ENCODE measurements around the gene SMTNL2. TPM values are rescaled to one million over a fixed set of nuclear protein-coding genes. Genes with fewer than 3 reads are reported as not detected.

The SMTNL2 gene
- total RNA-seq, 1 experiment from 2014 or later = 2.7 TPM

DNA sequence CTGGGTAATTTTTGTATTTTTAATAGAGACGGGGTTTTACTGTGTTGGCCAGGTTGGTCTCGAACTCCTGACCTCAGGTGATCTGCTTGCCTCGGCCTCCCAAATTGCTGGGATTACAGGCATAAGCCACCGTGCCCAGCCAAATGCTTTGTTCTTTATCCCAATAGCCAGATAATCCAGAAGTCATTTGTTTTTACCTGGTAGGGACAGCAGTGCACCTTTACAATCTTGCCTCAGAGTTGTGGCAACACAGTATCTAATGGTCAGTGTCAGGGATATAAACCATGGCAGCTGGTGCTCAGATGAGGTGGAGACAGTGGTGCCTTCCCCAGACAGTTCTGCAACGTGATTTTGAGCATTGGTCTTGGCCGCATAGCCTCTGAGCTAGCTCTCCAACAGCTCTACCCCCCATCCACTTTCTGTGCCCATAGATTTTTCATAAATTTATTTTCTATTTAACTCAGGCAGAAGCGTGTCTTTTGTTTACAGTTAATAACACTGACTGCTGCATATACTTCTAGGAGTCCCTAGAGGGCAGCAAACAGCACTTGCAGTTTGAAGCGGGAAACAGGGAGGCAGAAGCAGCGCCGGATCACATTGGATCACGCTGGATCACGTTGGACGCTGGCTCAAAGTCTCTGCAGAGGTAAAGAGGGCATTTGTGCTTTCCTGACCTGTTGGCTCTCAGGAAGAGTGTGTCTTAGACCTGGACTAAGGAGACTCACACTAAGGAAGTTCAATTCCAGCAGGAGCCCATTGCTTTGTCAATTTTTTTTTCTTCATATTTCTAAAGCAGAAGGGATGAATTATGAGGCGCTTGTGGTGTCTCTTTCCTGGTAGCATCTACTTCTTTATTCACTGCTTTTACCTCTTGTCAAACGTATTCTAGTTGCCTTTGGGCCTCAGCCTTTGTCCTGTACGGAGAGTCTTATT, 18.9 kb upstream of the SMTNL2 start (continued):
- TF ChIP-seq ZBTB21 (CRISPR knock-in tag; IDR thresholded peaks at IDR 0.05; ENCODE audit: borderline replicate concordance) = no peak
- TF ChIP-seq, protein P1, sequence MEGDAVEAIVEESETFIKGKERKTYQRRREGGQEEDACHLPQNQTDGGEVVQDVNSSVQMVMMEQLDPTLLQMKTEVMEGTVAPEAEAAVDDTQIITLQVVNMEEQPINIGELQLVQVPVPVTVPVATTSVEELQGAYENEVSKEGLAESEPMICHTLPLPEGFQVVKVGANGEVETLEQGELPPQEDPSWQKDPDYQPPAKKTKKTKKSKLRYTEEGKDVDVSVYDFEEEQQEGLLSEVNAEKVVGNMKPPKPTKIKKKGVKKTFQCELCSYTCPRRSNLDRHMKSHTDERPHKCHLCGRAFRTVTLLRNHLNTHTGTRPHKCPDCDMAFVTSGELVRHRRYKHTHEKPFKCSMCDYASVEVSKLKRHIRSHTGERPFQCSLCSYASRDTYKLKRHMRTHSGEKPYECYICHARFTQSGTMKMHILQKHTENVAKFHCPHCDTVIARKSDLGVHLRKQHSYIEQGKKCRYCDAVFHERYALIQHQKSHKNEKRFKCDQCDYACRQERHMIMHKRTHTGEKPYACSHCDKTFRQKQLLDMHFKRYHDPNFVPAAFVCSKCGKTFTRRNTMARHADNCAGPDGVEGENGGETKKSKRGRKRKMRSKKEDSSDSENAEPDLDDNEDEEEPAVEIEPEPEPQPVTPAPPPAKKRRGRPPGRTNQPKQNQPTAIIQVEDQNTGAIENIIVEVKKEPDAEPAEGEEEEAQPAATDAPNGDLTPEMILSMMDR (IDR thresholded peaks at IDR 0.05) = peak; percentile 55
- no peak for TF ChIP-seq ESRRA (CRISPR knock-in tag; IDR thresholded peaks at IDR 0.05; ENCODE audit: borderline replicate concordance)
- TF ChIP-seq ZNF396 (CRISPR knock-in tag; IDR thresholded peaks at IDR 0.05; ENCODE audit: borderline replicate concordance) = no peak
- TF ChIP-seq, protein P2, sequence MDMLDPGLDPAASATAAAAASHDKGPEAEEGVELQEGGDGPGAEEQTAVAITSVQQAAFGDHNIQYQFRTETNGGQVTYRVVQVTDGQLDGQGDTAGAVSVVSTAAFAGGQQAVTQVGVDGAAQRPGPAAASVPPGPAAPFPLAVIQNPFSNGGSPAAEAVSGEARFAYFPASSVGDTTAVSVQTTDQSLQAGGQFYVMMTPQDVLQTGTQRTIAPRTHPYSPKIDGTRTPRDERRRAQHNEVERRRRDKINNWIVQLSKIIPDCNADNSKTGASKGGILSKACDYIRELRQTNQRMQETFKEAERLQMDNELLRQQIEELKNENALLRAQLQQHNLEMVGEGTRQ (CRISPR knock-in tag; IDR thresholded peaks at IDR 0.05) = peak; percentile 28; the same call in 1 of the 2 replicates
- TF ChIP-seq GRHL2 (CRISPR knock-in tag; IDR thresholded peaks at IDR 0.05; ENCODE audit: insufficient replicate concordance, severe bottlenecking) = no peak
- no peak for TF ChIP-seq ZNF138 (CRISPR knock-in tag; conservative IDR thresholded peaks at IDR 0.05)
- TF ChIP-seq SMAD4 (CRISPR knock-in tag; IDR thresholded peaks at IDR 0.05) = no peak
- TF ChIP-seq IRF2 (CRISPR knock-in tag; IDR thresholded peaks at IDR 0.05; ENCODE audit: borderline replicate concordance, low read depth) = no peak
- TF ChIP-seq, protein P3, sequence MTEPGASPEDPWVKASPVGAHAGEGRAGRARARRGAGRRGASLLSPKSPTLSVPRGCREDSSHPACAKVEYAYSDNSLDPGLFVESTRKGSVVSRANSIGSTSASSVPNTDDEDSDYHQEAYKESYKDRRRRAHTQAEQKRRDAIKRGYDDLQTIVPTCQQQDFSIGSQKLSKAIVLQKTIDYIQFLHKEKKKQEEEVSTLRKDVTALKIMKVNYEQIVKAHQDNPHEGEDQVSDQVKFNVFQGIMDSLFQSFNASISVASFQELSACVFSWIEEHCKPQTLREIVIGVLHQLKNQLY (CRISPR knock-in tag; IDR thresholded peaks at IDR 0.05) = no peak
- TF ChIP-seq HMGA2 (CRISPR knock-in tag; IDR thresholded peaks at IDR 0.05) = no peak
- no peak for TF ChIP-seq ETV6 (CRISPR knock-in tag; IDR thresholded peaks at IDR 0.05)
- no peak for TF ChIP-seq ZNF121 (CRISPR knock-in tag; IDR thresholded peaks at IDR 0.05)

DNA sequence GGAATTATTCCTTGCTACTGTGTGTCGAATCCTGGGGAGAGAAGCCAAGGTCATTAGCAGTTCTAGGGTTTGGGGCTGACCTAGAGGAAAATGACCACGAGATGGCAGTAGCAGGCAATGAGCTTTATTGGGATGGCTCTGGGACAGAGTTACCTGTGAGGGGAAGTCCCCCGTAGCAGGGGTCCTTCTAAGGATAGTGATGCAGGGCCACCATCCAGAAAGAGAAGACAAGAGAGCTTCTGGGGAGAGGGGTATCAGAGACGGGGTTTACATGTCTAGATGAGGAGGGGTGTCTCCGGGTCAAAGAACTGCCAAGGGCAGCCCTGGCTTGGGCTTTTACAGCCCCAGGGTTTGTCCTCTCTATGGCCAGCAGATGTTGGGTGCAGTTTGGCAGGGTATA, 17.5 kb upstream of the SMTNL2 start:
- H3K36me3 Mint-ChIP-seq = no peaks in the 10 kb centered on the region
- H3K9me3 Mint-ChIP-seq = no peaks in the 10 kb centered on the region
- ATAC-seq = peak; percentile 90
- DNase-seq (ENCODE audit: low spot score) = peak; percentile 80
- peaks cover 7% of the 10 kb centered on the region for H3K27me3 Mint-ChIP-seq (ENCODE audit: low read depth)
- no peak overlapping the region for H3K27ac Mint-ChIP-seq
- ChIA-PET CTCF (interaction anchor here (0.6 to 5.6 kb wide), 41 partner anchors 9 to 353 kb away, joined by 3 to 86 read pairs (median 4); partner anchors contain the start of genes ALOX15, C17orf107, GLTPD2 and MYBBP1A), POLR2A (no interaction called here)
- peaks cover 30% of the 10 kb centered on the region for H3K4me1 Mint-ChIP-seq
- TF ChIP-seq, protein P1 (IDR thresholded peaks at IDR 0.05) = peak; percentile 35; the same call in 1 of the 2 replicates
- no peak for TF ChIP-seq GABPB1 (CRISPR knock-in tag; IDR thresholded peaks at IDR 0.05)
- H3K4me3 Mint-ChIP-seq = no peak overlapping the region

DNA sequence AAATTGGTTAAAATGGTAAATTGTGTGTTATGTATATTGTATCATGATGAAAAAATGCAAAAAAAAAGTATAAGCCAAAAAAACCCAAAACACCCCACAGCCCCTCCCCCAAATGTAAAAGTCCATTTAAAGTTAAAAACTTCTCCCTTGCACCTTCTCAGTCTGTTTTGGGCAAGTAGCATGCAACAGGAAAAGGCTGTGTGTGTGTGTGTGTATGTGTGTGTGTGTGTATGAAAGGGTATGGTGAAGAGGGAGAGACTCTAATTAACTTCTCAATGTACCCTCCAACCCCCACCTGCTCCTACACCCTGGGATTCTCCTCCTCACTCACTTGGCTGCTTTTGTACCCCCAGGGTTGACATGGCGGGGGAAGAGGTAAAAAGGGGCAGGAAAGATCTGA, 14.7 kb upstream of the SMTNL2 start:
- H3K27ac Mint-ChIP-seq = no peak overlapping the region
- DNase-seq (ENCODE audit: low spot score) (no peak), ATAC-seq (no peak)
- no peaks in the 10 kb centered on the region for H3K36me3 Mint-ChIP-seq
- peaks cover 30% of the 10 kb centered on the region for H3K4me1 Mint-ChIP-seq
- TF ChIP-seq HMGA2 (CRISPR knock-in tag; IDR thresholded peaks at IDR 0.05) (no peak), GRHL2 (CRISPR knock-in tag; IDR thresholded peaks at IDR 0.05; ENCODE audit: insufficient replicate concordance, severe bottlenecking) (no peak), KAT7 (CRISPR knock-in tag; IDR thresholded peaks at IDR 0.05; ENCODE audit: borderline replicate concordance) (no peak), ATF1 (CRISPR knock-in tag; IDR thresholded peaks at IDR 0.05) (no peak)
- TF ChIP-seq, protein P4, sequence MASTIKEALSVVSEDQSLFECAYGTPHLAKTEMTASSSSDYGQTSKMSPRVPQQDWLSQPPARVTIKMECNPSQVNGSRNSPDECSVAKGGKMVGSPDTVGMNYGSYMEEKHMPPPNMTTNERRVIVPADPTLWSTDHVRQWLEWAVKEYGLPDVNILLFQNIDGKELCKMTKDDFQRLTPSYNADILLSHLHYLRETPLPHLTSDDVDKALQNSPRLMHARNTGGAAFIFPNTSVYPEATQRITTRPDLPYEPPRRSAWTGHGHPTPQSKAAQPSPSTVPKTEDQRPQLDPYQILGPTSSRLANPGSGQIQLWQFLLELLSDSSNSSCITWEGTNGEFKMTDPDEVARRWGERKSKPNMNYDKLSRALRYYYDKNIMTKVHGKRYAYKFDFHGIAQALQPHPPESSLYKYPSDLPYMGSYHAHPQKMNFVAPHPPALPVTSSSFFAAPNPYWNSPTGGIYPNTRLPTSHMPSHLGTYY (CRISPR knock-in tag; IDR thresholded peaks at IDR 0.05) = no peak
- TF ChIP-seq, protein P1 (IDR thresholded peaks at IDR 0.05) = no peak
- CTCF ChIA-PET = interaction anchor here (0.5 to 5.6 kb wide), 2 partner anchors 56 to 89 kb away, joined by 3 to 86 read pairs; no protein-coding TSS in a partner anchor
- no peaks in the 10 kb centered on the region for H3K9me3 Mint-ChIP-seq
- POLR2A ChIA-PET = interaction anchor here (1.2 kb wide), 1 partner anchor 12 kb away, joined by 3 read pairs; no protein-coding TSS in a partner anchor
- no peak overlapping the region for H3K4me3 Mint-ChIP-seq
- H3K27me3 Mint-ChIP-seq (ENCODE audit: low read depth) = peaks cover 7% of the 10 kb centered on the region

Measured in WTC11 (cell line).